Ascending aorta (tissue), 2 donors: Measurements from ENCODE around the gene SDHA. TPM values are rescaled to one million over a fixed set of nuclear protein-coding genes. Genes with fewer than 3 reads are reported as not detected.

Experiments
- DNase-seq, 2 donors: peaks; one replicate each; pipeline ENCODE4 v3.0.0-alpha.2; 2019; ENCODE audit warnings: low spot score in 2 of 2
- H3K27ac ChIP-seq, 2 donors: fragments of 200-600 bp; sonication (generic); one replicate each; pipeline ENCODE4 v1.5.1; 2016 to 2017; ENCODE audit warnings: mild to moderate bottlenecking in 1 of 2
- H3K27me3 ChIP-seq: fragments of 200-600 bp; sonication (generic); one replicate; pipeline ENCODE4 v1.5.1; 2017
- H3K36me3 ChIP-seq, 2 donors: fragments of 200-600 bp; sonication (generic); one replicate each; pipeline ENCODE4 v1.5.1; 2016
- H3K4me1 ChIP-seq, 2 donors: fragments of 200-600 bp; sonication (generic); one replicate each; pipeline ENCODE4 v1.5.1; 2016 to 2017; ENCODE audit warnings: mild to moderate bottlenecking in 1 of 2
- H3K4me3 ChIP-seq, 2 donors: fragments of 200-600 bp; sonication (generic); one replicate each; pipeline ENCODE4 v1.5.1; 2016 to 2017; ENCODE audit warnings: mild to moderate bottlenecking in 1 of 2
- H3K9me3 ChIP-seq, 2 donors: fragments of 200-600 bp; sonication (generic); one replicate each; pipeline ENCODE4 v1.5.1; 2016
- intact Hi-C: fragments of 100-400 bp; cut with DNase I; formaldehyde crosslinking; loops from one replicate; pipeline ENCODE4 v1.15.1; 2023
- total RNA-seq: library from RNA; depleted of rRNA; stranded (reverse); fragments of >200 nt; gene quantifications from one replicate; pipeline ENCODE4 v1.1.0, GENCODE V29; 2016
- TF ChIP-seq, protein P1 (sequence below), 3 experiments: fragments of 200-600 bp in 2 of 3; fragments of 450-650 bp in 1 of 3; sonication (generic) in 2 of 3; IDR thresholded peaks; one replicate each; pipeline ENCODE4 v1.5.1; 2016 to 2019; ENCODE audit warnings: antibody characterized with exemption in 3 of 3, mild to moderate bottlenecking in 1 of 3, moderate library complexity in 1 of 3

Gene SDHA
- total RNA-seq, 1 donor from 2014 or later = 41.1 TPM

DNA sequence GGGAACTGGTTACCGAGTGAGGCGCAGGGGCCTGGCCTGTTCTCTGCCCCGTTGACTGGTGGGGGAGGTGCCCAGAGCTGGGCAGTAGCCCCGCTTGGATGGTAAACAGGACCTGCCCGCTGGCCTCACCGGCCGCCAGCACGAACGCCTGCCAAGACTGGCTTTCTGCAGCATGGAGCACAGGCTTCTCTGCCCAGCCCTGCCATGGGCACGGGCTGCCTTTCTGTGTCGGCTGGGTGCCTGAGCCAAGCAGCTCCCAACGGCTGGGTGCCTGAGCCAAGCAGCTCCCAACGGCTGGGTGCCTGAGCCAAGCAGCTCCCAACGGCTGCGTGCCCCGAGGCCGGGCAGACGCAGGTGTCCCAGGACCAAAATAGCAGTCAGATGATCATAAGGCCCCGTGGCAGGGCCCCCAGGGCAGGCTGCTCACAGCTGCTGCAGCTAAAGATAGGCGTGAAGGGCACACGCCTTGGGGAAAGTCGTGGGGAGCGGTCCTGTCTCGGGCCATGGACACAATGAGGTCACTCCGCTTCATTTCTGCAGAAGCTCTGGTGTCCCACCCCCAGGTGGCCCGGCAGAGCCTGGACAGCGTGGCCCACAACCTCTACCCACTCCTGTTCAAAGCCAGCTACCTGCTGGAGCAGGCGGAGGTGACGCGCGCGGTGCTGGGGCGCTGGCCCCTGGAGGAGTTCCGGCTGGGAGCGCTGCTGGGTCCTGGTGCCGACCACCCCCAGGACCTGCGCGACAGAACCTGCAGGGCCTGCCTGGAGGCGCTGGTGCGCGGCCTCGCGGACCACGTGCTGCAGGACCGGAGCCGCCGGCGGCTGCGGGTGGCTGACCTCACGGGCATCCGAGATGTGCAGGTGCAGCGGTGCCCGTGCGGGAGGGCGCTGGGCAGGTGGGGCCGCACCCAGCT is 26.8 kb upstream of the SDHA start, which contains the start of gene LRRC14B:
Gene LRRC14B, plus strand, starts transcription at position 460 of the 913 bp plus-strand sequence. Its CDS starts 44 bp downstream, at position 504.
- DNase-seq = peak in 1 of 2 donors; percentile 36

DNA sequence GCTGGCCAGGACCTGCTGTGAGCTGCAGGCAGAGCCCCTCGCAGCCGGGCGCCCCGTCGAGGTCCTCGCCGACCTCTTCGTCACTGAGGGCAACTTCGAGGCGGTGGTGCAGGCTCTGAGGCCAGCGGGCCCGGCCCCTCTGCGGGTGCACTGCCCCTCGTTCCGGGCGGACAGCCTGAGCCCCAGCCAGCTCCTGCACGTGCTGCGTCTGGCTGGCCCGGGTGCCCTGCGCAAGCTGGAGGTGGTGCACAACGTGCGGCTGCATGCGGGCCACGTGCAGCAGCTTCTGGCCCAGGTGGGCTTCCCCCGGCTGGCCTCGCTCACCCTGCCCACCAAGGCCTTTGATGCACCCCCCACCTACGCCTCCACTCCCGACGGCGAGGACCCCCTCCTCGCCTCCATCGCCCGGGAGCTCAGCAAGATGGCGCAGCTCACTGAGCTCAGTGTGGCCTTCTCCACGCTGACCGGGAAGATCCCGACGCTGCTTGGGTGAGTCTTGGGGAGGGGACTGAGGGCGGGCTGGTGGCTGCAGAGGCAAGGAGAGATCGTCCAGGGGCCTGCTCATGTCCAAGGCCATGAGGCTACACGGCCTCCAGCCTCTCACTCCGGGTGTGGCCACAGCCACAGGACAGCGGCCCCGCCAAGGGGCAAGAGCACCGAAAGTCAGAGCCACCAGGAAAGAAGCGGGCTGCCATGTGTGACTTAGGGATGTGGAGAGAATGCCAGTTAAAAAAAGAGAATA is 26.0 kb upstream of the SDHA start:
- TF ChIP-seq, protein P1, sequence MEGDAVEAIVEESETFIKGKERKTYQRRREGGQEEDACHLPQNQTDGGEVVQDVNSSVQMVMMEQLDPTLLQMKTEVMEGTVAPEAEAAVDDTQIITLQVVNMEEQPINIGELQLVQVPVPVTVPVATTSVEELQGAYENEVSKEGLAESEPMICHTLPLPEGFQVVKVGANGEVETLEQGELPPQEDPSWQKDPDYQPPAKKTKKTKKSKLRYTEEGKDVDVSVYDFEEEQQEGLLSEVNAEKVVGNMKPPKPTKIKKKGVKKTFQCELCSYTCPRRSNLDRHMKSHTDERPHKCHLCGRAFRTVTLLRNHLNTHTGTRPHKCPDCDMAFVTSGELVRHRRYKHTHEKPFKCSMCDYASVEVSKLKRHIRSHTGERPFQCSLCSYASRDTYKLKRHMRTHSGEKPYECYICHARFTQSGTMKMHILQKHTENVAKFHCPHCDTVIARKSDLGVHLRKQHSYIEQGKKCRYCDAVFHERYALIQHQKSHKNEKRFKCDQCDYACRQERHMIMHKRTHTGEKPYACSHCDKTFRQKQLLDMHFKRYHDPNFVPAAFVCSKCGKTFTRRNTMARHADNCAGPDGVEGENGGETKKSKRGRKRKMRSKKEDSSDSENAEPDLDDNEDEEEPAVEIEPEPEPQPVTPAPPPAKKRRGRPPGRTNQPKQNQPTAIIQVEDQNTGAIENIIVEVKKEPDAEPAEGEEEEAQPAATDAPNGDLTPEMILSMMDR (IDR thresholded peaks at IDR 0.05) = no peak
- Histone ChIP-seq H3K27ac (no peak overlapping the region), H3K36me3 (no peaks in the 10 kb centered on the region), H3K4me3 (no peak overlapping the region), H3K9me3 (no peaks in the 10 kb centered on the region), H3K27me3 (no peaks in the 10 kb centered on the region), H3K4me1 (peaks cover 6% of the 10 kb centered on the region in 2 donors)
- DNase-seq = no peak
- intact Hi-C loops = no loop called here

More for the DNA sequence above, 26.8 kb upstream of the SDHA start, which contains the start of gene LRRC14B:
- Histone ChIP-seq H3K4me1 (peaks cover 6% of the 10 kb centered on the region in 2 donors), H3K9me3 (no peaks in the 10 kb centered on the region), H3K27me3 (no peaks in the 10 kb centered on the region), H3K4me3 (peak within 1 kb of the TSS; percentile 14 to 50), H3K27ac (peak within 1 kb of the TSS; percentile 17 to 51), H3K36me3 (no peaks in the 10 kb centered on the region)
- intact Hi-C loops = no loop called here
- TF ChIP-seq, protein P1 (IDR thresholded peaks at IDR 0.05) = no peak

DNA sequence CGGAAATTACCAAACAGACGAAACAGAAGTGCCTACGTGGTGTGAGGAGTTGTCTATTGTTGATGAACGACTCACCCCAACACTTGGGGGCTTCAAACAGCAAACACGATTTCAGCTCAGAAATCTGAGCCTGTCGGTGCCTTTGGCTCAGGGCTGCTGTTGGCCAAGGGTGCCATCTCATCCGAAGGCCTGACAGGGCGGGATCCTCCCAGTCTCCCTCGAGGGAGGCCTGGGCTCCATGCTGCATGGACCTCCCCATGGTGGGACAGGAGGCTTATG is 25.5 kb upstream of the SDHA start:
- TF ChIP-seq, protein P1 (IDR thresholded peaks at IDR 0.05) = no peak
- no peak for DNase-seq
- Histone ChIP-seq H3K9me3 (no peaks in the 10 kb centered on the region), H3K4me1 (peaks cover 6% of the 10 kb centered on the region in 2 donors), H3K27me3 (no peaks in the 10 kb centered on the region), H3K4me3 (no peak overlapping the region), H3K36me3 (no peaks in the 10 kb centered on the region), H3K27ac (no peak overlapping the region)
- intact Hi-C loops = no loop called here

DNA sequence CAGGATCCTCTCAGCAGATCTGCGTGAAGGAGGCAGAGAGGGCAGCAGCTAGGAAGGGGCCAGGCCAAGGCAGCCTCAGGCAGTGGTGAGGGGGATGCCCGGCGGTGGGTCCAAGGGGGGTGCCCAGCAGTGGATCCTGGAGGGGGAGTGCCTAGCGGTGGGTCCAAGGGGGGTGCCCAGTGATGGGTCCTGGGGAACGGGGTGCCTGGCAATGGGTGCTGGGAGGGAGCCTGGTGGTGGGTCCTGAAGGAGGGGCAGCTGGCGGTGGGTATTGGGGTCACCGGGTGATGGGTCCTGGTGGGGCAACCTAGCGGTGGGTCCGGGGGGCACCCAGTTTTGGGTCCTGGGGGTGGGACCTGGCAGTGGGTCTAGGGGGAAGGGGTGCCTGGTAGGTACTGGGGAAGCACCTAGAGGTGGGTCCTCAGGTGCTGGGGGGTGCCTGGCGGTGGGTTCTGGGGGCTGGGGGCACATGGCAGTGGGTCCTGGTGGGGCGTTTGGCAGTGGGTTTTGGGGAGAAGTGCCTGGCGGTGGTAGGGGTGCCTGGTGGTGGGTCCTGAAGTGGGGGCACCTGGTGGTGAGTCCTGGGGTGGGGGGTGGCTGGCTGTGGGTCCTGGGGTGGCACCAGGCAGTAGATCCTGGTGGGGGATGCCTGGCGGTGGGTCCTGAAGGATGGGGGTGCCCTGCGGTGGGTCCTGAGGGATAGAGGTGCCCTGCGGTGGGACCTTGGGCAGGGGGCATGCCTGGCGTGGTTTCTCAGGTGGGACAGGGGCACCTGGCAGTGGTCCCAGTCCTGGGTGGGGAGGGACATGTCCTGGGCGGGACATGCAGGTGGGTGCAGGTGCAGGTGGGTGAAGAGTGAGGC is 24.9 kb upstream of the SDHA start:
- H3K9me3 ChIP-seq = no peaks in the 10 kb centered on the region
- no peak overlapping the region for H3K27ac ChIP-seq
- no peak for DNase-seq
- no peaks in the 10 kb centered on the region for H3K36me3 ChIP-seq
- intact Hi-C loops = no loop called here
- TF ChIP-seq, protein P1 (IDR thresholded peaks at IDR 0.05) = no peak
- no peaks in the 10 kb centered on the region for H3K27me3 ChIP-seq
- peaks cover 2 to 6% of the 10 kb centered on the region in 2 donors for H3K4me1 ChIP-seq
- no peak overlapping the region for H3K4me3 ChIP-seq

DNA sequence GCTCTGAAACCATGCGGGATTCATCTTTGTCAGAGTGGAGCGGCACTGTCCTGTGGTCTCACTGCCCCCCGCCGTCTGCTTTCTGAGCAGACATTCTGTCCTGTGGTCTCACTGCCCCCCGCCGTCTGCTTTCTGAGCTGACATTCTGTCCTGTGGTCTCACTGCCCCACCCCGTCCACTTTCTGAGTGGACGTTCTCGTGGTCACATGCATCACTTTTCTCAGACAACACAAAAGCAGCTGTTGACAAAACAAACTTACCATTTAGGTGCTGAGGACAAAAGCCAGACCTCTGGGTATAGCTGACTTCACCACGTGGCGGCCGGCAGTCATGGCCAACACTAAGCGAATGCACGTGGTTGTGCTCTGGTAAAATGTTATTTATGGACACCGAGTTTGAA is 24.0 kb upstream of the SDHA start:
- DNase-seq = no peak
- no peak overlapping the region for H3K27ac ChIP-seq
- no peak overlapping the region for H3K4me3 ChIP-seq
- no peaks in the 10 kb centered on the region for H3K27me3 ChIP-seq
- H3K36me3 ChIP-seq = peaks cover 0 to 3% of the 10 kb centered on the region in 2 donors
- intact Hi-C loops = no loop called here
- H3K9me3 ChIP-seq = no peaks in the 10 kb centered on the region
- H3K4me1 ChIP-seq = peaks cover 0 to 6% of the 10 kb centered on the region in 2 donors
- TF ChIP-seq, protein P1 (IDR thresholded peaks at IDR 0.05) = no peak
